ENCODE results near the gene TREML1.
"Not testable (repeated sequence)": the region's sequence is repeated elsewhere in the genome, so short reads cannot be mapped to it uniquely, and the experiment has no call there.

GRCh38 chr6:41189046-41189445 lies 34.9 kb upstream of the TREML1 start:
- not testable (repeated sequence) for TF ChIP-seq POLR2A (IDR thresholded peaks at IDR 0.05; ENCODE audit: low read depth, low read length); TAF1 (IDR thresholded peaks at IDR 0.05; ENCODE audit: borderline replicate concordance, low read depth, low read length); POLR2AphosphoS5 (IDR thresholded peaks at IDR 0.05; ENCODE audit: low read depth, low read length)

All from GM12892 (cell line).